ENCODE results near the gene BROX.
"Not testable (repeated sequence)": the region's sequence is repeated elsewhere in the genome, so short reads cannot be mapped to it uniquely, and the experiment has no call there.

The BROX gene

DNA sequence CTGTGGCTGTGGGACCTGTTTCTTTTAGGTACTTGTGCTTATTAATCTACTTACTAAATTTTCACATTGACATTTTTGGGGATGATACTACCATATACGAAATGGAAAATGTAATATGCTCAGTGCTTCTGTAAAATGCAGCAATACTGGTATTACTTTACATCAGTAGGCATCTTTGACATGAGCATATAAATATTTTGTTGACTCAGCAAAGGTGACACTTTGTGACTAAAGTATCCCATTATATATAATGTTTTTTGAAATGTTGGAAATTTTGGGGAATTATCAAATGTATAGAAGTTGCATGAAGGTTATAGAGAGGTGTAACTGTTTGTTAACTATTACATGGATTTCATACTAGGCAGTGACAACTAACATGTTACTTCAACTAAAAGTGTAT, 22.4 kb downstream of the BROX start:
- no peak overlapping the region for H3K4me2 ChIP-seq (ENCODE audit: low read length)
- H3K9me3 ChIP-seq (replicated peaks; ENCODE audit: low read length): no peaks in the 10 kb centered on the region
- H3K4me1 ChIP-seq (ENCODE audit: control insufficient read depth, insufficient read depth, low read length): peaks cover 4% of the 10 kb centered on the region
- no peak overlapping the region for H3K4me3 ChIP-seq (ENCODE audit: low read length)
- peaks cover 44% of the 10 kb centered on the region for H3K36me3 ChIP-seq (ENCODE audit: insufficient read depth, low read length)
- no peak overlapping the region for H3K9ac ChIP-seq (ENCODE audit: low read depth, low read length)
- H3K27me3 ChIP-seq (ENCODE audit: control insufficient read depth, insufficient read depth, low read length): no peaks in the 10 kb centered on the region

DNA sequence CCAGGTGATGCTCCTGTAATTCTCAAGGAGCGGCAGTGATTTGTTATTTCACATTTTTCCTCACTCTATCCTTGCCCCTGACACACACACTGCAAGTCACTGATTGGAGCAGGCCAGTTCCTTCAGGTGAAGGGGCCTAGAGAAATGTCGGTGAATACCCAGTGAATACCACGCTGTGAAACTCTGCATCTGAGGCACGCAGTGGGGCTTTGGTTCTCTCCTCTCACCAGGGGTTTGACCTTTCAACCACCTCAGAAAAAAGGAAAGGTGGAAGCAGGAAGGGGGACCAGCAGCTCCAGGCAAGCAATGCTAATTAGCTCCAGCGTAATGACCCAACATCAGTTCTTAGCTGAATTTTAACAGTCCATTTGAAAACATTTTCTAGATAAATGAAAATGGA, 24.1 kb downstream of the BROX start:
- H3K4me2 ChIP-seq (ENCODE audit: low read length): no peak overlapping the region
- H3K27me3 ChIP-seq (ENCODE audit: control insufficient read depth, insufficient read depth, low read length): no peaks in the 10 kb centered on the region
- H3K4me1 ChIP-seq (ENCODE audit: control insufficient read depth, insufficient read depth, low read length): peaks cover 4% of the 10 kb centered on the region
- no peaks in the 10 kb centered on the region for H3K9me3 ChIP-seq (replicated peaks; ENCODE audit: low read length)
- no peak overlapping the region for H3K4me3 ChIP-seq (ENCODE audit: low read length)
- no peak overlapping the region for H3K9ac ChIP-seq (ENCODE audit: low read depth, low read length)
- H3K36me3 ChIP-seq (ENCODE audit: insufficient read depth, low read length): peaks cover 27% of the 10 kb centered on the region

GRCh38 chr1:222736972-222737371, 24.6 kb downstream of the BROX start, which contains the start of gene FAM177B:
TSS of gene FAM177B (plus strand) at chr1:222737202. CDS start at chr1:222746546, 9,344 bp downstream.
- H3K4me3 ChIP-seq (ENCODE audit: low read length): no peak within 1 kb of the TSS
- H3K9me3 ChIP-seq (replicated peaks; ENCODE audit: low read length): no peaks in the 10 kb centered on the region
- H3K27me3 ChIP-seq (ENCODE audit: control insufficient read depth, insufficient read depth, low read length): no peaks in the 10 kb centered on the region
- H3K4me1 ChIP-seq (ENCODE audit: control insufficient read depth, insufficient read depth, low read length): peaks cover 4% of the 10 kb centered on the region
- peaks cover 24% of the 10 kb centered on the region for H3K36me3 ChIP-seq (ENCODE audit: insufficient read depth, low read length)
- H3K4me2 ChIP-seq (ENCODE audit: low read length): no peak within 1 kb of the TSS
- H3K9ac ChIP-seq (ENCODE audit: low read depth, low read length): no peak within 1 kb of the TSS

GRCh38 chr1:222739465-222739864, 27.1 kb downstream of the BROX start:
- no peaks in the 10 kb centered on the region for H3K9me3 ChIP-seq (replicated peaks; ENCODE audit: low read length)
- H3K36me3 ChIP-seq (ENCODE audit: insufficient read depth, low read length): peaks cover 5% of the 10 kb centered on the region
- H3K27me3 ChIP-seq (ENCODE audit: control insufficient read depth, insufficient read depth, low read length): no peaks in the 10 kb centered on the region
- peaks cover 4% of the 10 kb centered on the region for H3K4me1 ChIP-seq (ENCODE audit: control insufficient read depth, insufficient read depth, low read length)
- no peak overlapping the region for H3K4me3 ChIP-seq (ENCODE audit: low read length)
- H3K9ac ChIP-seq (ENCODE audit: low read depth, low read length): no peak overlapping the region
- H3K4me2 ChIP-seq (ENCODE audit: low read length): no peak overlapping the region

DNA sequence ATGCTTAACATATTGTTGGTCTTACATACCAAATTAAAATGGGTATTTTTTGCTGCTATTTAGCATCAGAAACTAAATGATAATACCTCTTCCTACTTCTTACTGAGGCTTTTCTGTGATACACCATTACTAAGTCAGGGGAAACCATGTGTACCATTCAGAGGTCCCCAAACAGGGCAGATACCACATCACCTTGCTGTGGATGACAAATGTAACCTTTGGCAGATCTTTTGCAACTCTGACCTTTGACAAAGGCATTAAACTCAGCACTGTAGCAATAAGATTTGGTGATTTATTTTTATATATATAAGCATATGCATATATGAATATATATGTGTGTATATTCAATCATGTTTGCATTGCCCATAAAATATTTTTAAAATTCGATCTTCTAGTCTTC, 27.6 kb downstream of the BROX start:
- Histone ChIP-seq H3K4me1 (ENCODE audit: control insufficient read depth, insufficient read depth, low read length) (peaks cover 4% of the 10 kb centered on the region), H3K4me2 (ENCODE audit: low read length) (no peak overlapping the region), H3K27me3 (ENCODE audit: control insufficient read depth, insufficient read depth, low read length) (no peaks in the 10 kb centered on the region), H3K36me3 (ENCODE audit: insufficient read depth, low read length) (peaks cover under 1% of the 10 kb centered on the region), H3K4me3 (ENCODE audit: low read length) (no peak overlapping the region), H3K9me3 (replicated peaks; ENCODE audit: low read length) (no peaks in the 10 kb centered on the region), H3K9ac (ENCODE audit: low read depth, low read length) (no peak overlapping the region)

GRCh38 chr1:222741630-222742457, 29.5 kb downstream of the BROX start:
- not testable (repeated sequence) for H3K9ac ChIP-seq (ENCODE audit: low read depth, low read length); H3K36me3 ChIP-seq (ENCODE audit: insufficient read depth, low read length); H3K27me3 ChIP-seq (ENCODE audit: control insufficient read depth, insufficient read depth, low read length); H3K4me3 ChIP-seq (ENCODE audit: low read length); H3K4me2 ChIP-seq (ENCODE audit: low read length); H3K4me1 ChIP-seq (ENCODE audit: control insufficient read depth, insufficient read depth, low read length); H3K9me3 ChIP-seq (replicated peaks; ENCODE audit: low read length)

- Histone ChIP-seq H3K9me3 (replicated peaks; ENCODE audit: low read length) (no peaks in the 10 kb centered on the region), H3K9ac (ENCODE audit: low read depth, low read length) (no peak overlapping the region), H3K4me3 (ENCODE audit: low read length) (no peak overlapping the region), H3K27me3 (ENCODE audit: control insufficient read depth, insufficient read depth, low read length) (no peaks in the 10 kb centered on the region), H3K4me2 (ENCODE audit: low read length) (no peak overlapping the region), H3K36me3 (ENCODE audit: insufficient read depth, low read length) (no peaks in the 10 kb centered on the region), H3K4me1 (ENCODE audit: control insufficient read depth, insufficient read depth, low read length) (peaks cover 11% of the 10 kb centered on the region)
These were observed 37.6 kb downstream of the BROX start for GRCh38 chr1:222749927-222750326.

DNA sequence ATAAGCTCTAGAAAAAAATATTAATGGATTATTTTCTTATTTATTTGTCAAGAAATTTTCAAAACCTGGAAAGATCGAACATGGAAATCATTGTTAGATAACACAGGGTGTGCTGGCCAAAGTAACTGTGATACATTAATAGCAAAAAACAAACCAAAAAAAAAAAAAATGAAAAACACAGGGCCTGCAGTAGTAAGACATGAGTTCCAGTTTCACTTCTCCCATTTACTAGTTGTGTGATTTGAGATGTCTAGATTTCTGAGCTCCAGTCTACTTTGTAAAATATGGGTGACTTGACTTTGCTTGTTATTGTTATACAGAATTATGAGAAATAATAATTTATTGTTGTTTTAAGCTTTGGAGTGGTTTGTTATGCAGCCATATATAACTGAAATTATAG, 38.3 kb downstream of the BROX start:
- Histone ChIP-seq H3K9ac (ENCODE audit: low read depth, low read length) (no peak overlapping the region), H3K4me2 (ENCODE audit: low read length) (no peak overlapping the region), H3K27me3 (ENCODE audit: control insufficient read depth, insufficient read depth, low read length) (no peaks in the 10 kb centered on the region), H3K36me3 (ENCODE audit: insufficient read depth, low read length) (no peaks in the 10 kb centered on the region), H3K9me3 (replicated peaks; ENCODE audit: low read length) (no peaks in the 10 kb centered on the region), H3K4me1 (ENCODE audit: control insufficient read depth, insufficient read depth, low read length) (peaks cover 18% of the 10 kb centered on the region), H3K4me3 (ENCODE audit: low read length) (no peak overlapping the region)

GRCh38 chr1:222751255-222751654, 38.9 kb downstream of the BROX start:
- Histone ChIP-seq H3K4me3 (ENCODE audit: low read length) (no peak overlapping the region), H3K4me1 (ENCODE audit: control insufficient read depth, insufficient read depth, low read length) (peaks cover 18% of the 10 kb centered on the region), H3K27me3 (ENCODE audit: control insufficient read depth, insufficient read depth, low read length) (no peaks in the 10 kb centered on the region), H3K4me2 (ENCODE audit: low read length) (no peak overlapping the region), H3K9me3 (replicated peaks; ENCODE audit: low read length) (no peaks in the 10 kb centered on the region), H3K36me3 (ENCODE audit: insufficient read depth, low read length) (no peaks in the 10 kb centered on the region), H3K9ac (ENCODE audit: low read depth, low read length) (no peak overlapping the region)

DNA sequence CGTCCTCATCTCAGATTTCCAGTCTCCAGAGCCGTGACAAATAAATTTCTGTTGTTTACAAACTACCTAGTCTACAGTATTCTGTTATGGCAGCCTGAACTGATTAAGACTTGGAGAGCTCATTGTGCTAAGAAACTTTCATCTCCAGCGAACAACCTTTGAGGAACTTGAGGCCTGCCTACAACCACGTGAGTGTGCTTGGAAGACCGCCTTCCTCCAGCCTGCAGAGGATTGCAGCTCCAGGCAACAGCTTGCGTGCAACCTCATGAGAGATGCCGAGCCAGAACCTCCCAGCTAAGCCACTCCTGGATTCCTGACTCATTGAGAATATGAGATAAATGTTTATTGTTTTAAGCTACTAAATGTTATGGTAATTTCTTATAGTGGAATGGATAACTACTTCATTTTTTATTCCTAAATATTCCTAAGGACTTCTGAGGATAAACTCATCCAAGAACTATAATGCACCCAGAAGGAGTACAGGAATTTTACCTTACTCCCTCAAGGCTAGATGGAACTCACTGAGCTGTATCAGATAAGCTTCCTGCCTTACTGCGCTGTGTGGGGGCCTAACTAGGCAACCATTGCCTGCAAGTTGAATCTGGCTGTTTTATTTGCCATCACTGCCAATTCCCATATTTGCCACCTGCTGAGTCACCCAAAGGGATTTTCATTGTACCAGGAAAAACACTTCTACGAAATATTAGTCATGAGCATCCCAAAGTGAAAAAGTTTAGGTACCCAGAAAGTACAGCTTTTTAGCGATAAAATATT, 42.2 kb downstream of the BROX start:
- peak overlapping the region; percentile 72 for H3K4me2 ChIP-seq (ENCODE audit: low read length)
- peak overlapping the region; percentile 19 for H3K9ac ChIP-seq (ENCODE audit: low read depth, low read length)
- no peaks in the 10 kb centered on the region for H3K36me3 ChIP-seq (ENCODE audit: insufficient read depth, low read length)
- H3K4me1 ChIP-seq (ENCODE audit: control insufficient read depth, insufficient read depth, low read length): peaks cover 18% of the 10 kb centered on the region
- no peaks in the 10 kb centered on the region for H3K9me3 ChIP-seq (replicated peaks; ENCODE audit: low read length)
- no peaks in the 10 kb centered on the region for H3K27me3 ChIP-seq (ENCODE audit: control insufficient read depth, insufficient read depth, low read length)
- H3K4me3 ChIP-seq (ENCODE audit: low read length): peak overlapping the region; percentile 51

DNA sequence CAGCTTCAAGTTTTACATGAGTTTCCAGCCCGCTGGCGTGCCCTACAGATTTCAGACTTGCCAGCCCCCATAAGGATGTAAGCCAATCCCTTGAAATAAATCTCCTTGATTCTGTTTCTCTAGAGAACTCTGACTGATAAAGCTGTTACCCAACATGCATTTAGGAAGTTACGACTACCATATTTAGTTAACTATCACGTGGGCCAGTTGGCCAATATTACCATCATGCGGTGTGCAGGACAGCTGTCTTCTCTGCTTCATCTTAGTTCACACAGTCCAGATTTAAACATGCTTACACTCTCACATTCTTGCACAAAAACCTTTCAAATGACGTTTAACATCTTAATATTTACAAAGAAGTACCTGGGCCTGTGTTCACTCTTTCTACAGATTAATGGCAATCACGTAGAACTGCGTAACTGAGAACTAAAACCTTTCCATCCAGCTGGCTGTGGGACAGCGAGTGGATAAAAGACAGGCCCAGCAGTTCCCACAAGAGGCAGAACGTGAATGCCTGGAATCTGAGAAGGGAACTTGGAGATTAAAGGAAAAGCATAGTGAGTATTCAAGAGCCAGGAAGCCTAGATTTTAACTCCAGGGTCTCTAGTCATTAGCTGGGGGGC, 45.4 kb downstream of the BROX start:
- H3K9ac ChIP-seq (ENCODE audit: low read depth, low read length): no peak overlapping the region
- peaks cover 18% of the 10 kb centered on the region for H3K4me1 ChIP-seq (ENCODE audit: control insufficient read depth, insufficient read depth, low read length)
- no peaks in the 10 kb centered on the region for H3K27me3 ChIP-seq (ENCODE audit: control insufficient read depth, insufficient read depth, low read length)
- no peak overlapping the region for H3K4me3 ChIP-seq (ENCODE audit: low read length)
- no peaks in the 10 kb centered on the region for H3K36me3 ChIP-seq (ENCODE audit: insufficient read depth, low read length)
- H3K4me2 ChIP-seq (ENCODE audit: low read length): no peak overlapping the region
- H3K9me3 ChIP-seq (replicated peaks; ENCODE audit: low read length): no peaks in the 10 kb centered on the region

All from skeletal muscle satellite cell (primary cell).